ENCODE results near the gene IP6K1.
"Not testable (repeated sequence)": the region's sequence is repeated elsewhere in the genome, so short reads cannot be mapped to it uniquely, and the experiment has no call there.

Gene IP6K1

GRCh38 chr3:49786357-49787181, at the start of gene IP6K1:
Gene IP6K1 (minus strand): TSS chr3:49786542. CDS start chr3:49748040, 38,502 bp downstream.
- Histone ChIP-seq H3K4me1 (ENCODE audit: control insufficient read depth, insufficient read depth, low read length) (peaks cover 3% of the 10 kb centered on the region), H3K36me3 (ENCODE audit: control insufficient read depth, insufficient read depth, low read length) (no peaks in the 10 kb centered on the region), H3K9me3 (ENCODE audit: control insufficient read depth, insufficient read depth, low read length) (no peaks in the 10 kb centered on the region), H3K27me3 (ENCODE audit: control insufficient read depth, insufficient read depth, low read length) (no peaks in the 10 kb centered on the region), H3K4me3 (ENCODE audit: low read length) (peak within 1 kb of the TSS; percentile 87), H3K27ac (ENCODE audit: low read length) (no peak within 1 kb of the TSS)
- WGBS (ENCODE audit: insufficient coverage, insufficient read length) = no CpG with 5 or more reads among the region's 55 CpGs
- peak; percentile 99 for DNase-seq (ENCODE audit: low read depth, low spot score)

GRCh38 chr3:49831341-49831740, 45.0 kb upstream of the IP6K1 start:
- Histone ChIP-seq H3K4me3 (ENCODE audit: low read length) (no peak overlapping the region), H3K36me3 (ENCODE audit: control insufficient read depth, insufficient read depth, low read length) (peaks cover 13% of the 10 kb centered on the region), H3K9me3 (ENCODE audit: control insufficient read depth, insufficient read depth, low read length) (no peaks in the 10 kb centered on the region), H3K27ac (ENCODE audit: low read length) (no peak overlapping the region), H3K27me3 (ENCODE audit: control insufficient read depth, insufficient read depth, low read length) (no peaks in the 10 kb centered on the region), H3K4me1 (ENCODE audit: control insufficient read depth, insufficient read depth, low read length) (no peaks in the 10 kb centered on the region)
- WGBS (ENCODE audit: insufficient coverage, insufficient read length) = no CpG with 5 or more reads among the region's 3 CpGs
- DNase-seq (ENCODE audit: low read depth, low spot score) = no peak

GRCh38 chr3:49826016-49826415, 39.7 kb upstream of the IP6K1 start:
- no peak for DNase-seq (ENCODE audit: low read depth, low spot score)
- no peaks in the 10 kb centered on the region for H3K4me1 ChIP-seq (ENCODE audit: control insufficient read depth, insufficient read depth, low read length)
- no CpG with 5 or more reads among the region's 6 CpGs for WGBS (ENCODE audit: insufficient coverage, insufficient read length)
- H3K36me3 ChIP-seq (ENCODE audit: control insufficient read depth, insufficient read depth, low read length) = peaks cover 9% of the 10 kb centered on the region
- H3K27me3 ChIP-seq (ENCODE audit: control insufficient read depth, insufficient read depth, low read length) = no peaks in the 10 kb centered on the region
- no peaks in the 10 kb centered on the region for H3K9me3 ChIP-seq (ENCODE audit: control insufficient read depth, insufficient read depth, low read length)
- H3K27ac ChIP-seq (ENCODE audit: low read length) = no peak overlapping the region
- H3K4me3 ChIP-seq (ENCODE audit: low read length) = no peak overlapping the region

GRCh38 chr3:49823131-49823530, 36.8 kb upstream of the IP6K1 start:
- H3K27ac ChIP-seq (ENCODE audit: low read length); H3K4me3 ChIP-seq (ENCODE audit: low read length); H3K36me3 ChIP-seq (ENCODE audit: control insufficient read depth, insufficient read depth, low read length); H3K4me1 ChIP-seq (ENCODE audit: control insufficient read depth, insufficient read depth, low read length); H3K27me3 ChIP-seq (ENCODE audit: control insufficient read depth, insufficient read depth, low read length); DNase-seq (ENCODE audit: low read depth, low spot score); H3K9me3 ChIP-seq (ENCODE audit: control insufficient read depth, insufficient read depth, low read length): not testable (repeated sequence)
- no CpG with 5 or more reads among the region's 3 CpGs for WGBS (ENCODE audit: insufficient coverage, insufficient read length)

GRCh38 chr3:49813497-49814174, 27.3 kb upstream of the IP6K1 start, which contains the start of gene UBA7:
Gene UBA7 (minus strand): TSS chr3:49813953. CDS start chr3:49813787, 166 bp downstream.
- no CpG with 5 or more reads among the region's 9 CpGs for WGBS (ENCODE audit: insufficient coverage, insufficient read length)
- no peak for DNase-seq (ENCODE audit: low read depth, low spot score)
- H3K27me3 ChIP-seq (ENCODE audit: control insufficient read depth, insufficient read depth, low read length) = no peaks in the 10 kb centered on the region
- no peaks in the 10 kb centered on the region for H3K4me1 ChIP-seq (ENCODE audit: control insufficient read depth, insufficient read depth, low read length)
- H3K27ac ChIP-seq (ENCODE audit: low read length) = no peak within 1 kb of the TSS
- no peaks in the 10 kb centered on the region; the same call in 1 of the 2 replicates for H3K36me3 ChIP-seq (ENCODE audit: control insufficient read depth, insufficient read depth, low read length)
- H3K9me3 ChIP-seq (ENCODE audit: control insufficient read depth, insufficient read depth, low read length) = no peaks in the 10 kb centered on the region
- no peak within 1 kb of the TSS for H3K4me3 ChIP-seq (ENCODE audit: low read length)

GRCh38 chr3:49812916-49813496, 26.7 kb upstream of the IP6K1 start:
- Histone ChIP-seq H3K27me3 (ENCODE audit: control insufficient read depth, insufficient read depth, low read length) (no peaks in the 10 kb centered on the region), H3K4me3 (ENCODE audit: low read length) (no peak overlapping the region), H3K4me1 (ENCODE audit: control insufficient read depth, insufficient read depth, low read length) (no peaks in the 10 kb centered on the region), H3K36me3 (ENCODE audit: control insufficient read depth, insufficient read depth, low read length) (no peaks in the 10 kb centered on the region; the same call in 1 of the 2 replicates), H3K9me3 (ENCODE audit: control insufficient read depth, insufficient read depth, low read length) (no peaks in the 10 kb centered on the region), H3K27ac (ENCODE audit: low read length) (no peak overlapping the region)
- DNase-seq (ENCODE audit: low read depth, low spot score) = no peak
- no CpG with 5 or more reads among the region's 9 CpGs for WGBS (ENCODE audit: insufficient coverage, insufficient read length)

- Histone ChIP-seq H3K4me1 (ENCODE audit: control insufficient read depth, insufficient read depth, low read length) (peaks cover 13% of the 10 kb centered on the region), H3K9me3 (ENCODE audit: control insufficient read depth, insufficient read depth, low read length) (no peaks in the 10 kb centered on the region), H3K27me3 (ENCODE audit: control insufficient read depth, insufficient read depth, low read length) (no peaks in the 10 kb centered on the region; the same call in 1 of the 2 replicates), H3K4me3 (ENCODE audit: low read length) (no peak overlapping the region), H3K36me3 (ENCODE audit: control insufficient read depth, insufficient read depth, low read length) (no peaks in the 10 kb centered on the region), H3K27ac (ENCODE audit: low read length) (no peak overlapping the region)
- no peak for DNase-seq (ENCODE audit: low read depth, low spot score)
- no CpG with 5 or more reads among the region's 13 CpGs for WGBS (ENCODE audit: insufficient coverage, insufficient read length)
Measured at GRCh38 chr3:49807431-49808114, 21.2 kb upstream of the IP6K1 start.

- H3K27me3 ChIP-seq (ENCODE audit: control insufficient read depth, insufficient read depth, low read length) = no peaks in the 10 kb centered on the region; the same call in 1 of the 2 replicates
- no peak overlapping the region for H3K27ac ChIP-seq (ENCODE audit: low read length)
- H3K36me3 ChIP-seq (ENCODE audit: control insufficient read depth, insufficient read depth, low read length) = no peaks in the 10 kb centered on the region
- peaks cover 13% of the 10 kb centered on the region for H3K4me1 ChIP-seq (ENCODE audit: control insufficient read depth, insufficient read depth, low read length)
- no peaks in the 10 kb centered on the region for H3K9me3 ChIP-seq (ENCODE audit: control insufficient read depth, insufficient read depth, low read length)
- no peak overlapping the region for H3K4me3 ChIP-seq (ENCODE audit: low read length)
- no CpG with 5 or more reads among the region's 2 CpGs for WGBS (ENCODE audit: insufficient coverage, insufficient read length)
- no peak for DNase-seq (ENCODE audit: low read depth, low spot score)
Measured at GRCh38 chr3:49806850-49807249, 20.5 kb upstream of the IP6K1 start.

- Histone ChIP-seq H3K36me3 (ENCODE audit: control insufficient read depth, insufficient read depth, low read length) (no peaks in the 10 kb centered on the region), H3K4me1 (ENCODE audit: control insufficient read depth, insufficient read depth, low read length) (peaks cover 13% of the 10 kb centered on the region), H3K27me3 (ENCODE audit: control insufficient read depth, insufficient read depth, low read length) (no peaks in the 10 kb centered on the region; the same call in 1 of the 2 replicates), H3K9me3 (ENCODE audit: control insufficient read depth, insufficient read depth, low read length) (no peaks in the 10 kb centered on the region), H3K27ac (ENCODE audit: low read length) (no peak overlapping the region), H3K4me3 (ENCODE audit: low read length) (no peak overlapping the region)
- WGBS (ENCODE audit: insufficient coverage, insufficient read length) = no CpG with 5 or more reads among the region's 11 CpGs
- no peak for DNase-seq (ENCODE audit: low read depth, low spot score)
Measured at GRCh38 chr3:49805897-49806701, 19.8 kb upstream of the IP6K1 start.

Measured in iPS DF 6.9 (cell line).